ENCODE measurements around the gene TGFBRAP1.

GRCh38 chr2:105254531-105255210, 74.9 kb downstream of the TGFBRAP1 start:
- no peak for TF ChIP-seq POLR2A (IDR thresholded peaks at IDR 0.05; ENCODE audit: extremely low read depth, insufficient read length)
- TF ChIP-seq, protein P1, sequence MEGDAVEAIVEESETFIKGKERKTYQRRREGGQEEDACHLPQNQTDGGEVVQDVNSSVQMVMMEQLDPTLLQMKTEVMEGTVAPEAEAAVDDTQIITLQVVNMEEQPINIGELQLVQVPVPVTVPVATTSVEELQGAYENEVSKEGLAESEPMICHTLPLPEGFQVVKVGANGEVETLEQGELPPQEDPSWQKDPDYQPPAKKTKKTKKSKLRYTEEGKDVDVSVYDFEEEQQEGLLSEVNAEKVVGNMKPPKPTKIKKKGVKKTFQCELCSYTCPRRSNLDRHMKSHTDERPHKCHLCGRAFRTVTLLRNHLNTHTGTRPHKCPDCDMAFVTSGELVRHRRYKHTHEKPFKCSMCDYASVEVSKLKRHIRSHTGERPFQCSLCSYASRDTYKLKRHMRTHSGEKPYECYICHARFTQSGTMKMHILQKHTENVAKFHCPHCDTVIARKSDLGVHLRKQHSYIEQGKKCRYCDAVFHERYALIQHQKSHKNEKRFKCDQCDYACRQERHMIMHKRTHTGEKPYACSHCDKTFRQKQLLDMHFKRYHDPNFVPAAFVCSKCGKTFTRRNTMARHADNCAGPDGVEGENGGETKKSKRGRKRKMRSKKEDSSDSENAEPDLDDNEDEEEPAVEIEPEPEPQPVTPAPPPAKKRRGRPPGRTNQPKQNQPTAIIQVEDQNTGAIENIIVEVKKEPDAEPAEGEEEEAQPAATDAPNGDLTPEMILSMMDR (IDR thresholded peaks at IDR 0.05; ENCODE audit: low read depth, low read length) = no peak
- TF ChIP-seq MAX (IDR thresholded peaks at IDR 0.05; ENCODE audit: low read depth, low read length) = no peak
